Effector memory CD4-positive, alpha-beta T cell (primary cell): ENCODE measurements around the gene RIC1.
"Not testable (repeated sequence)": the region's sequence is repeated elsewhere in the genome, so short reads cannot be mapped to it uniquely, and the experiment has no call there.

Experiments used
- DNase-seq, 3 donors: peaks; one replicate each; pipeline ENCODE4 v3.0.0-alpha.2; 2020
- H3K27ac ChIP-seq: 2 replicates; pipeline ENCODE4 v1.7.0; 2013; ENCODE audit warnings: mild to moderate bottlenecking, low read length, moderate library complexity; ENCODE audit not compliant: insufficient read depth, poor library complexity, severe bottlenecking
- H3K27me3 ChIP-seq: replicated peaks from 2 replicates; pipeline ENCODE4 v1.7.0; 2013; ENCODE audit warnings: mild to moderate bottlenecking, low read length; ENCODE audit not compliant: insufficient read depth, control insufficient read depth, poor library complexity, severe bottlenecking
- H3K36me3 ChIP-seq: 2 replicates; pipeline ENCODE4 v1.7.0; 2013; ENCODE audit warnings: mild to moderate bottlenecking, low read length, moderate library complexity; ENCODE audit not compliant: control insufficient read depth, insufficient read depth
- H3K4me1 ChIP-seq: 2 replicates; pipeline ENCODE4 v1.7.0; 2013; ENCODE audit warnings: low read length, mild to moderate bottlenecking; ENCODE audit not compliant: control insufficient read depth, insufficient read depth, poor library complexity, severe bottlenecking
- H3K4me3 ChIP-seq: 2 replicates; pipeline ENCODE4 v1.7.0; 2013; ENCODE audit warnings: low read length, low read depth, mild to moderate bottlenecking; ENCODE audit not compliant: insufficient read depth, poor library complexity, severe bottlenecking
- H3K9me3 ChIP-seq: 2 replicates; pipeline ENCODE4 v1.7.0; 2013; ENCODE audit warnings: mild to moderate bottlenecking, low read length, moderate library complexity; ENCODE audit not compliant: control insufficient read depth

RIC1 gene

DNA sequence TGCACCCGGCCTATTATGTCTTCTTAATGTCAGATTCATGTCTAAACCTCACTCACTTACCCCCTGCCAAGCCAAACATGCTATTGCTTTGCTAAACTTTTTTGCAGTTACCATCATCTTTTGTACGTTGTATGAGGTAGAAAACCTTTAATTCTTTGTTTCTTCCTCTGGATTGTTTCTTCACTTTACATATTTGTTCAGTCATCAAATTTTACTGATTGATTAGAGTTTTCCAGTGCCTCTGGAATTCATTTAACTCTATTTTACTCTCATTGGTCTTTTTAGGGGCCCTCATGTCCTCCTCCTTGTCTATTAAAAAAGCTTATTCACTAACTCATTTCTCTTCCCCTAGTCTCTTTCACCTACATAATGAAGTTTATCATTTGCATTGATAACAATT, 67.0 kb downstream of the RIC1 start:
- DNase-seq: no peak
- Histone ChIP-seq H3K9me3 (no peaks in the 10 kb centered on the region), H3K36me3 (peaks cover 3% of the 10 kb centered on the region), H3K4me3 (no peak overlapping the region), H3K27ac (no peak overlapping the region), H3K27me3 (no peaks in the 10 kb centered on the region), H3K4me1 (no peaks in the 10 kb centered on the region)

GRCh38 chr9:5696884-5697283, 68.0 kb downstream of the RIC1 start:
- no peak overlapping the region for H3K4me3 ChIP-seq
- H3K9me3 ChIP-seq: no peaks in the 10 kb centered on the region
- no peaks in the 10 kb centered on the region for H3K27me3 ChIP-seq
- no peaks in the 10 kb centered on the region for H3K4me1 ChIP-seq
- no peak overlapping the region for H3K27ac ChIP-seq
- peaks cover 3% of the 10 kb centered on the region for H3K36me3 ChIP-seq
- DNase-seq: no peak

DNA sequence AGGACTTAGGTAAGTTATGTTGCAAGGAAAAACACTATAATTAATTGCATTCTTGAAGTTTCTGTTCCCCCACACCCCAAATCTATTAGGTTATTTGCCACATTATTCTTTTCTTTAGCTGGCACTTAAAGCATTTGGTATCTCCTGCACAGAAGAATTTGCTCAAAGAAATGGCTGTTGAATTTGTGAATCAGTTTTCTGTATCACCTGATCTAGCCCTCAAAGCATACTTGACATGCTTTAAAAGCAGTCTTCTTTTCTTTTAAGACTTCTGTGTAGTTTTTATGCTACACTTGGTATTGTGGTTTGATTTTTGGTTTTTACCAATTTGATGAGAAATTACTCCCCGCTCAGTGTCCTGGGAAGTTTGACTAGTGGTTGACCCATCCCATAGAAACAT, 69.1 kb downstream of the RIC1 start:
- Histone ChIP-seq H3K36me3 (peaks cover 3% of the 10 kb centered on the region), H3K4me3 (no peak overlapping the region), H3K9me3 (no peaks in the 10 kb centered on the region), H3K4me1 (no peaks in the 10 kb centered on the region), H3K27me3 (no peaks in the 10 kb centered on the region), H3K27ac (no peak overlapping the region)
- DNase-seq: no peak

DNA sequence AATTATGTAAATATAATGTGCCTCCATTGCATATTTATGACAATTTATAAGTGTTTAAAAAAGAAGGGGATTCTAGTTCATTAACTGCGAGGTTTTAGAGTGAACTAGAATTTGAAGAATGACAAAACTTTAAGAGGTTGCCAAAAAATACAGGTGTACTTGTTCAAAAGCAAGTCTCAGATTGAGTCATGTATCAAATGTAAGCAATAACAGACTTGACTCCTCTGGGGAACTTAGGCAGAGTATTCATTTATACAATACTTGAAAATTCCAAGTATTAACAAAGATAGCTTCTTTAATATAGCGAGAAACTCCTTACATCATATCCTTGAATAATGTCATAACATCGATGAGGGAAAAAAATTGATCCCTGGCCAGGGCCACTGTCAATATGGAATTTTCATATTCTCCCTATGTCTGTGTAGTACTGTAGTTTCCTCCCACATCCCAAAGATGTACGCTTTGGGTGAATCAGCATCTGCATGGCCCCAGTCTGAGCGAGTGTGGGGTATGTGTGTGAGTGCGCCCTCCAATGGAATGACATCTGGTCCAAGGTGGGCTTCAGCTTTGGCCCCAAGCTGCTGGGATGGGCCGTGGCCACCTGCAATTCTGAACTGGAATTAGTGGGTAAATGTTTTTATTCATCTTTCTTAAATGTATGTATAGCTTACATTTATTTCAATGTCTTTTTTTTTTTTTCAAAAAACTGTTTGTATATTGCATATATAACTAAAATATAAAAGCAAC, 70.1 kb downstream of the RIC1 start:
- Histone ChIP-seq H3K27me3 (no peaks in the 10 kb centered on the region), H3K27ac (no peak overlapping the region), H3K4me3 (no peak overlapping the region), H3K36me3 (peaks cover 3% of the 10 kb centered on the region), H3K4me1 (no peaks in the 10 kb centered on the region), H3K9me3 (no peaks in the 10 kb centered on the region)
- DNase-seq: no peak

GRCh38 chr9:5708414-5708813, 79.5 kb downstream of the RIC1 start:
- Histone ChIP-seq H3K9me3 (no peaks in the 10 kb centered on the region), H3K4me3 (no peak overlapping the region), H3K27ac (no peak overlapping the region), H3K36me3 (no peaks in the 10 kb centered on the region), H3K27me3 (no peaks in the 10 kb centered on the region), H3K4me1 (no peaks in the 10 kb centered on the region)
- DNase-seq: no peak

DNA sequence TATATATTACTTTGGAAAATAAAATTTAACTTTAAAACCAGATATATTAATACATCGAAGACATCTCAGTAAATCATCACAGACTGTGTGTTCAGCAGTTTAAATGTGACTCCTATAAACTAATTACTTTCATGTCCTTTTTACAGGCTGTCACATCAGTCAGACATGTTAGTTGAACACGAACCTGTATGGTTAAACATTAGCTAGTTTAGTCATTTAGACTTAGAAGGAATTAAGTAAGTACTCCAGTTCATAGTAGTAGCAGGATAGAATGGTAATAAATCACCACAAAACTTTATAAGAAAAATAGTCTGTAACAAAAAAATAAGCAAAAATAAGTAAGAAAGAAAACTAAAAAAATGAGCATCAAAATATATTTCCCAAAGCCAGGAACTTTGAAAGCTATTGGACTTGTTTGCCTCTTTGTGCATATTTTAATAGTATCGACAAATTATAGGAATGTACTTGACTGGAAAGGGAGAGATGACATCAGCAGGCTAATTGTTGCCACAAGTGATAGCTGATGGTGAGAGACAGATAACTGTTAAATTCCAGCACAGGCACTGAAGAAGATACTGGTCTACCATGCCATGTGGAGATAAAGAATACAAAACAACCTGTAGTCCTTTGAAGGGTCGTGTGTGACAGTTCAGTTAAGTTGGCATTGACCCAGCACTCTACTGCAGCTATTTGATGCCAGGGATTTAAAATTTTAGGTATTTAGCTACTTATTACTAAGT, 83.9 kb downstream of the RIC1 start:
- no peak overlapping the region for H3K4me3 ChIP-seq
- H3K27ac ChIP-seq: no peak overlapping the region
- DNase-seq: no peak
- peaks cover 8% of the 10 kb centered on the region for H3K36me3 ChIP-seq
- no peaks in the 10 kb centered on the region for H3K27me3 ChIP-seq
- H3K4me1 ChIP-seq: no peaks in the 10 kb centered on the region
- no peaks in the 10 kb centered on the region for H3K9me3 ChIP-seq

DNA sequence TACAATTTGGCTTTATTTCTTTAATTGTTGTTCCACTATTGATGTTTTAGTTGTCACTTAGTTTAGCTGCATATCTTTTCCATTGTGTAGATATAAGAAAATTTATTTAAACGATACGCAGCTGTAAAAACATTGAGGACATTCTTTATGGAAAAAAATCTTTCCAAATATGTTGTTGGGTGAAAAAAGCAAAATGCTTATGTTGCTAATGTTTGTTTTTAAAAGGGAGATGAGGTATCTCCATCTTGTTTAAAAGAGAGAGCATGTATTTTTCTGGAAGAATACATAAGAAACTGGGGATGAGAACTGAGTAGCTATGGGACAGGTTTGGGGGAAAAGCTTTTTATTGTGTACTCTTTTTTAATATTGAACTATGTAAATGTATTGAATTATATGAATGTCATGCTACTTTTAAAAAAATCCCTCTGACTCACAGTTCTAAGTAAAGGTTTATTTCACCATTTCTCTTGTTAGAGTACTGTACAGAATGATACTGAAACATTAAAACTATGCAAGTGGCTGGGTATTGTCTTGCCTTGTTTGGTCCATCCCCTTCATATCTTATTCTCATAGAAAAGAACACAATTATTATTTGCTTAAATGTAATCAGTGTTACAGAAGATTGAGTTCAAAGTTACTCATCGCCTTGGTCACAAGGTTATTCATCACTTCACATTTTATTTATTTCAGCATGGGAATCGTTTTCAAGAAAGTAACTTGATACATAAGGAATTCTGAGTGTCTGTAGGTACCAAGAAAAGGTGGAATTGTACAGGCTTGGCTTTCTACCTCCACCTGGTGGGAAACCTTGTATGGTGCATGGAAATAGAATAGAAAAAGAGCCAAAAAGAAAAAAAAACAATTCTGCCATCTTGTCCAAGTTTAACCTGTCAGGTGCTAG, 85.8 kb downstream of the RIC1 start:
- H3K4me3 ChIP-seq: no peak overlapping the region
- no peak overlapping the region for H3K27ac ChIP-seq
- H3K27me3 ChIP-seq: no peaks in the 10 kb centered on the region
- H3K4me1 ChIP-seq: no peaks in the 10 kb centered on the region
- DNase-seq: no peak
- peaks cover 8% of the 10 kb centered on the region for H3K36me3 ChIP-seq
- H3K9me3 ChIP-seq: no peaks in the 10 kb centered on the region

DNA sequence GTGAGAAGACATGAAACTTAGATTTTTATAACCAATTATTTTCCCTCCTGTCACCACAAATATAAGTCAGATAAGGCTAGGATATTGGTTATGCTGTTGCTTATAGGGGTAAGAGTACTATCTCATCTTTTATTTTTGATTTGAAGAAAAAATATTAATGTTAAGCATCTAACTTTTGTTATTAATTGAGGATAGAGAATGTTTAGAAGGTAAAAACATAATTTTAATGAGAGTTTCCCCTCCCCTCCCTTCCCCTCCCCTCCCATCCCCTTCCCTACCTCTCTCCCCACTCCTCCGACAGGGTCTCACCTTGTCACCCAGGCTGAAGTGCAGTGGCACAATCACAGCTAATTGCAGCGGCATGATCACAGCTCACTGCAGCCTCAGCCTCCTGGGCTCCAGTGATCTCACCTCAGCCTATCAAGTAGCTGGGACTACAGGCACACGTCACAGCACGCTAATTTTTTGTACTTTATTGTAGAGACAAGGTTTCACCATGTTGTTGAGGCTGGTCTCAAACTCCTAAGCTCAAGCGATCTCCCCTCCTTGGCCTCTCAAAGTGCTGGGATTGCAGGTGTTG, 86.7 kb downstream of the RIC1 start:
- H3K27me3 ChIP-seq: no peaks in the 10 kb centered on the region
- DNase-seq: no peak
- H3K4me3 ChIP-seq: no peak overlapping the region
- no peak overlapping the region for H3K27ac ChIP-seq
- no peaks in the 10 kb centered on the region for H3K4me1 ChIP-seq
- H3K9me3 ChIP-seq: no peaks in the 10 kb centered on the region
- H3K36me3 ChIP-seq: peaks cover 8% of the 10 kb centered on the region

DNA sequence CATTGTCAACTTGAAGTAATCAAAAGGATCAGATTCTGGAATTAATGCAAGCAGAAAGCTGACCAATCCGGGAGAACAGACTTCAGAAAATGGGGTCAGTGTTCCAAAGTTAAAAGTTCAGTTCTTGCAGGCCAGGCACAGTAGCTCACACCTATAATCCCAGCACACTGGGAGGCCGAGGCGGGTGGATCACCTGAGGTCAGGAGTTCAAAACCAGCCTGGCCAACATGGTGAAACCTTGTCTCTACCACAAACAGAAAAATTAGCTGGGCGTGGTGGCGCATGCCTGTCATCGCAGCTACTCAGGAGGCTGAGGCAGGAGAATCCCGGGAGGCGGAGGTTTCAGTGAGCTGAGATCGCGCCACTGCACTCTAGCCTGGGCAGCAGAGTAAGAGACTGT, 88.5 kb downstream of the RIC1 start:
- DNase-seq, H3K36me3 ChIP-seq, H3K27me3 ChIP-seq, H3K4me3 ChIP-seq, H3K4me1 ChIP-seq, H3K27ac ChIP-seq, H3K9me3 ChIP-seq: not testable (repeated sequence)
